IMR-90 (cell line): ENCODE measurements around the gene ZNF423.

Experiments
- BHLHE40 ChIP-seq: fragments of 150-350 bp; IDR thresholded peaks from 2 replicates; pipeline ENCODE4 v1.6.1; 2016; ENCODE audit warnings: mild to moderate bottlenecking, low read depth, low read length
- CEBPB ChIP-seq: IDR thresholded peaks from 2 replicates; pipeline ENCODE4 v1.6.1; 2012; ENCODE audit warnings: low read depth, low read length, improper control_type of control experiment
- CHD1 ChIP-seq: IDR thresholded peaks from 2 replicates; pipeline ENCODE4 v1.6.1; 2012; ENCODE audit warnings: low read depth, low read length, improper control_type of control experiment
- FOS ChIP-seq: fragments of 150-350 bp; IDR thresholded peaks from 2 replicates; pipeline ENCODE4 v1.6.1; 2016; ENCODE audit warnings: low read depth, low read length
- POLR2A ChIP-seq: IDR thresholded peaks from 2 replicates; pipeline ENCODE4 v1.6.1; 2012; ENCODE audit warnings: mild to moderate bottlenecking, low read depth, low read length
- TF ChIP-seq, protein P1 (sequence below): conservative IDR thresholded peaks from 2 replicates; pipeline ENCODE4 v1.5.1; 2012; ENCODE audit warnings: mild to moderate bottlenecking, low read depth, low read length, improper control_type of control experiment

DNA sequence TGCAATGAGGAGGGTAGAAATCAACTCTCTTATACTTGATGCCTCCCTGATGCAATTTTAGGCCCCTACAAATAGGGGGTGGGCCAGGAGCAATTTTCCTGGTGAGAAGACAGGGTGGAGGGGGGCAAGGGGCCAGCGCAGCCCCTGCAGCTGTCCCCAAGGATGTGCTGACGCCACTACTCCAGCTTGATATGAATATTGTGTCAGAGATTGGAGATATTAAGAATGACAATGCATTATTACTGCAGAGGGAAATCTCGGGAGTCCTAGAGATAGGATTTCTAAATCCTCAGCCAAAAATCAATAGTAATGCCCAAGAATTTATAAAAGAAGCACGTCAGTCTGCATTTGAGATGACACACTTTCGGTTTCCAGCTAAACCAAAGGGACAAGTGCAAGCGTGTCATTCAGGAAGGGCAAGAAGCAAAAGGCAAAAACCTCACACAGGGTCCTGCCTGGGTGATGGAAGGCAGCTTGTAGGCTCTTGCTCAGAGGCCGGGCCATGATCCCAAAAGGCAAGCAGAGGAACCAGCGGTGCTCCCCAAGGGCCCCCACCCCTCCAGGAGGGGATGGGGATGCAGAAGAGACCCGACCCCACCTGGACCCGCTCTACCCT, 303.5 kb downstream of the ZNF423 start:
- TF ChIP-seq CHD1 (no peak), BHLHE40 (no peak), FOS (no peak), CEBPB (no peak), POLR2A (no peak)
- TF ChIP-seq, protein P1, sequence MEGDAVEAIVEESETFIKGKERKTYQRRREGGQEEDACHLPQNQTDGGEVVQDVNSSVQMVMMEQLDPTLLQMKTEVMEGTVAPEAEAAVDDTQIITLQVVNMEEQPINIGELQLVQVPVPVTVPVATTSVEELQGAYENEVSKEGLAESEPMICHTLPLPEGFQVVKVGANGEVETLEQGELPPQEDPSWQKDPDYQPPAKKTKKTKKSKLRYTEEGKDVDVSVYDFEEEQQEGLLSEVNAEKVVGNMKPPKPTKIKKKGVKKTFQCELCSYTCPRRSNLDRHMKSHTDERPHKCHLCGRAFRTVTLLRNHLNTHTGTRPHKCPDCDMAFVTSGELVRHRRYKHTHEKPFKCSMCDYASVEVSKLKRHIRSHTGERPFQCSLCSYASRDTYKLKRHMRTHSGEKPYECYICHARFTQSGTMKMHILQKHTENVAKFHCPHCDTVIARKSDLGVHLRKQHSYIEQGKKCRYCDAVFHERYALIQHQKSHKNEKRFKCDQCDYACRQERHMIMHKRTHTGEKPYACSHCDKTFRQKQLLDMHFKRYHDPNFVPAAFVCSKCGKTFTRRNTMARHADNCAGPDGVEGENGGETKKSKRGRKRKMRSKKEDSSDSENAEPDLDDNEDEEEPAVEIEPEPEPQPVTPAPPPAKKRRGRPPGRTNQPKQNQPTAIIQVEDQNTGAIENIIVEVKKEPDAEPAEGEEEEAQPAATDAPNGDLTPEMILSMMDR = no peak
